Activated CD8-positive, alpha-beta memory T cell treated with anti-CD3 and anti-CD28 coated beads, Interleukin-2, amount 50 U/mL, for 24 hours (primary cell): ENCODE measurements around the gene RNF114.
"Not testable (repeated sequence)": the region's sequence is repeated elsewhere in the genome, so short reads cannot be mapped to it uniquely, and the experiment has no call there.

Experiments used
- DNase-seq: peaks from one replicate; pipeline ENCODE4 v3.0.0-alpha.2; 2020; ENCODE audit errors: extremely low read depth

RNF114 gene

DNA sequence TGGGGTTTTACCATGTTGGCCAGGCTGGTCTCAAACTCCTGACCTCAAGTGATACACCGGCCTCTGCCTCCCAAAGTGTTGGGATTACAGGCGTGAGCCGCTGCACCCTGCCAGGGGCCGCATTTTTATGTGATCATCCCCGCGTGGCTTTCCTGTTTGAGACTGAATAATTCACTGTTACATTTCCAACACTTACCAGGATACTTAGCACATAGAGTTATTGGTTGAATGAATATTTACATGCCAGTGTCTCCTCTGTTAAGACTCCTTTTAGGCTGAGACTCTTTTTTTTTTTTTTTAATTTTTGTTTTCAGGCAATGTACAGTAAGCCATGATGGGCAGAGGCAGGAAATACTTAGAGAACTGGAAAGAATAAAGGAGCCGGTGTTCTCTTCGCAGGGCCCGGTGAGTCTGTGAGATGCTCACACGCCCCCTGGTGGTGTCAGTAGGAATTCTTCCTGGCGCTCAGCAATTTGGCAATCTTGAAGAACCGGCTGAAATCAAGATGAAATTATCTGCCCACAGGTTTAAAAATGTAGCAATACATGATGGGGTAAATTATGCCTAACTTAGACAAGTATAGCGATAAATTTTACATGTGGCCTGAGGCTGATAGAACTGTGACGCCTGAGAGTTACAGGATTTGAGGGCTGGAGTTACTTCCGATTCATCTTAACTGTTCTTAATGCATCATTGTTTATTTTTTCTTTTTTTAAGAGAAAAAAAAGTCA is 7.6 kb upstream of the RNF114 start:
- DNase-seq = peak; percentile 57

DNA sequence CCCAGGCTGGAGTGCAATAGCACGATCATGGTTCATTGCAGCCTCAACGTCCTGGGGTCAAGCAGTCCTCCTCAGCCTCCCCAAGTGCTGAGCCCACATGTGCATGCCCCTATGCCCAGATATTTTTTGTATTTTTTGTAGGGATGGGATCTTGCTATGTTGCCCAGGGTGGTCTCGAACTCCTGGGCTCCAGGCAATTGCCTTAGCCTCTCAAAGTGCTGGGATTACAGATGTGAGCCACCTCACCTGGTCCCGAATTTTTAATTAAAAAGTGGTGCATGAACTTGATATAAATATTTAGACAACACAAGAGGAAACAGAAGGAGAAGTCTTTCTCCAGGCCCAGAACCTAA is 7.1 kb upstream of the RNF114 start:
- no peak for DNase-seq

DNA sequence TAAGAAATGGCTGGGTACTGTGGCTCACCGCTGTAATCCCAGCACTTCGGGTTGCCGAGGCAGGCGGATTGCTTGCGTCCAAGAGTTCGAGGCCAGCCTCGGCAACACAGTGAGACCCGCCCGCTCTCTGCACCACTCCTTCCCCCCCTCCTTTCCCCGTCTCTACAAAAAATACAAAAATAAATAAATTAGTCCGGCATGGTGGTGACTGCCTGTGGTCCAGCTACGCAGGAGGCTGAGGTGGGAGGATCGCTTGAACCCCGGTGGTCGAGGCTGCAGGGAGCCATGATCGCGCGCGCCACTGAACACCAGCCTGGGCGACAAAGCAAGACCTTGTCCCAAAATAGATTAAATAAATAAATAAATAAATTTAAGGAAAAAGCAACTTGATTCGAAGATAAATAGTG is 448 bp upstream of the RNF114 start:
- DNase-seq = no peak

DNA sequence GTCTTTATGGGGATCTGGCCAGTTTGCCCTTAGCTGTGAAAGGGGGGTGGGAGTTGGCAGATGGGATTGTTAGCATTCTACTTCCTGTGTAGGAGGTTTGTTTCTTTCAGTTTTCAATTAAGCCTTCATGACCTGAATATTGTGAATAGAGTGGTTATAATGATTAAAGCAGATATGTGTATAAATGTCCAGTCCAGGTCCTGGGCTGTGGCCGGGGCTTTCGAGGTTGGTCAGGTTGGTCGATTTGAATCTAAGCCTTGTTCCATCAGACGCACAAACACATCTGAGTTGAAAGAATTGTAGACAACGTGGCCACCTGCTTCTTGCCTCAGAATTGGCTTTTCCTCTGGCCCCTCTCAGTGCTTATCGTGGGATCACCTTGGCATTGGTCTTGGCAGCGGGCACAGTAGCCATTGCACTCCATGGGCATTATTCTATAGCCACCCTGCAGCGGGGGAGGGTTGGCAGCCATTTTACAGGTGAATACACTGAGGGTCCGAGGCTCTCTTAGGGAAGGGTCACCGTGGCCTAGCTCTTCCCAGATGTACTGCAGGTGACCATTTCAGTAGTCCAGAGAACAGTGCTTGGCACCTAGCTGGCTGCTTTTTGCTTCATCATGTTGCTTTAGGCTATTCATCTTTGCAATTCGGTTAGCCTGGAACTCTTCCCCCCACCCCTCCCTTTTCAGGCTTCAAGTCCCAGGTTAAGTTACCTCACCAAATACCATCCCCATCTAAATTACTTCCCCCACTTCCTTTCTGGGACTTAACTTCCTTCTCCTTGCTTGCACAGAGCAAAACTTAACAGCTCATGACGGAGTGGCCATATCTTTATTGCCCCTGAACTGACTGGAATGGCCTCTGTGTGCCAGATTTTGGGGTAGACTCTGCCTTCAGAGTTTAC is 1.1 kb downstream of the RNF114 start:
- DNase-seq = no peak

GRCh38 chr20:49938173-49939163 is 2.3 kb downstream of the RNF114 start:
- DNase-seq = no peak

- DNase-seq = no peak
These were observed 5.3 kb downstream of the RNF114 start for GRCh38 chr20:49941456-49941855.

- no peak for DNase-seq
These were observed 6.1 kb downstream of the RNF114 start for GRCh38 chr20:49942303-49942702.

DNA sequence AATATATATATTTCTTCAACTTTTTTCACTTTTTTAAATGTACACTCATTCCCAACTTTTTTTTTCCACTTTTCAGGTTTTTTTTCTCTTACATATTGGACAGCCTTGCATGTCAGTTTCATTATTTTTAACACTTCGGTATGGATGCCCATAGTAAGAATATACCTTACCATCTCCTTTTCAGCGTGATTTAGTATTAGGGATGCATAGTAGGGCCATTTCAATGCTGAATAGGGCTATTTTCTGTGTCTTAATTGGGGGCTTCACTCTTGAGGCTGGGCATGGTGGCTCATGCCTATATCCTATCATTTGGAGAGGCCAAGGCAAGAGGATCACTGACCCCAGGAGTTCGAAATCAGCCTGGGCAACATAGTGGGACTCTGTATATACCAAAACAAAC is 6.7 kb downstream of the RNF114 start:
- no peak for DNase-seq

DNA sequence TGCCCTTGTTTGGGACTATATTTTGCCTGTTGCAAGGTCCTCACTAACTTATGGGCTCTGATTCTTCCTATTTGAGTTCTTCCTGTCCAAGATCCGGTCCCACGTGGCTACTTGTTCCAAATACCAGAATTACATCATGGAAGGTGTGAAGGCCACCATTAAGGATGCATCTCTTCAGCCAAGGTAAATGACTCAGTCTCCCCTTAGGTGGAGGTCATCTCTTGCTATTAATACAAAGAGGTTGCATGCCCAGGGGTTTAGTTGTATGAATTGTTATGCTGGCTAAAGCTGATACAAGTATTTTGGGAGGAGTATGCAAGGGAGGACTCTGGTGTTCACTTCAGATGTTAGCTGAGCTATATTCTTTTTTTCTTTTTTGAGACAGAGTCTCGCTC is 9.1 kb downstream of the RNF114 start:
- no peak for DNase-seq

DNA sequence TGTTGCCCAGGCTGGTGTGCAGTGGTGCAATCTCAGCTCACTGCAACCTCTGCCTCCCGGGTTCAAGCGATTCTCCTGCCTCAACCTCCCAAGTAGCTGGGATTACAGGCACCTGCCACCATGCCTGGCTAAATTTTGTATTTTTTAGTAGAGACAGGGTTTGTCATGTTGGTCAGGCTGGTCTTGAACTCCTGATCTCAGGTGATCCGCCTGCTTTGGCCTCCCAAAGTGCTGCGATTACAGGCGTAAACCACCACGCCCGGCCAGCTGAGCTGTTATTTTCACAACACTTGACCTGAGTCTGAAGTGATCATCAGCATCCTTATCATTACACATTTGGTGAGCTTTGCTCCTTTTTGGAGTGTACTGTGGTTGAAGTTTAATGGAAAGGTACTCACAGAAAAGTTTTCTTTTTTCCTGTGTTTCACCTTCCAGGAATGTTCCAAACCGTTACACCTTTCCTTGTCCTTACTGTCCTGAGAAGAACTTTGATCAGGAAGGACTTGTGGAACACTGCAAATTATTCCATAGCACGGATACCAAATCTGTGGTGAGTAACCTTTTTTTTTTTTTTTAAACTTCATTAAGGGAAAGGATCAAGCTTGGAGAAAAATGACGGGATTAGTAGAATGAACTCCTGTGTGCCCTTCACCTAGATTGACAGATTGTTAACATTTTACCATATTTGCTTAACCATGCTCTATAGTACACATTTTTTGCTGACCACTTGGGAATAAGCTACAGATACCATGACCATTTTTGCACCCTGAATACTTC is 9.7 kb downstream of the RNF114 start:
- no peak for DNase-seq

- DNase-seq = no peak
These were observed 12.0 kb downstream of the RNF114 start for GRCh38 chr20:49948178-49948577.

GRCh38 chr20:49948809-49949507 is 12.8 kb downstream of the RNF114 start:
- DNase-seq = no peak

- no peak for DNase-seq
These were observed 15.0 kb downstream of the RNF114 start for GRCh38 chr20:49951151-49951550.

GRCh38 chr20:49955167-49955566 is 19.0 kb downstream of the RNF114 start:
- no peak for DNase-seq

GRCh38 chr20:49955830-49956396 is 19.7 kb downstream of the RNF114 start:
- DNase-seq = not testable (repeated sequence)

- no peak for DNase-seq
These were observed 20.5 kb downstream of the RNF114 start for GRCh38 chr20:49956689-49957088.

- DNase-seq = not testable (repeated sequence)
These were observed 21.1 kb downstream of the RNF114 start for GRCh38 chr20:49957089-49957938.

DNA sequence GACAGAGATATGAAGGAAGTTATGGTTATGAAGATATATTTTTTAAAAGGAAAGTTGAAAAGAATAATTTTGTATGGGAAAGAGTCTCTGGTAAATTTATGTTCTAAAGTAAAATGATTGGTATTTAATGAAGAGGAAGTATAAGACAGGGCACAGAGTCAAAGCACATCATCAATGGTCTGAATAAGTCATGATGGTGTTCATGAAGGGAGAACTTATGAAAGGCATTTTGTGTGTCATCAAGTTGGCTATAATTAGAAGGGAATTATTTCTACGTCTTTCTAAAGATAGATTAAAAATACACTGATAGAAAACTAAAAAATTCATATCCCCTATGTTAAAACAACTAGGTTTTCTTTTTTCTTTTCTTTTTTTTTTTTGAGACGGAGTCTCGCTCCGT is 25.2 kb downstream of the RNF114 start:
- no peak for DNase-seq
